Stimulated activated CD4-positive, alpha-beta T cell treated with anti-CD3 and anti-CD28 coated beads, Interleukin-12 subunit alpha, Interleukin-12 subunit beta, amount 100 ng/mL, for 24 hours (primary cell): ENCODE measurements around the gene TRMT44.
"Not testable (repeated sequence)": the region's sequence is repeated elsewhere in the genome, so short reads cannot be mapped to it uniquely, and the experiment has no call there.

Experiments
- DNase-seq, 2 experiments: peaks; one replicate each; pipeline ENCODE4 v3.0.0-alpha.2; 2020; ENCODE audit warnings: low read depth in 2 of 2

TRMT44 gene

DNA sequence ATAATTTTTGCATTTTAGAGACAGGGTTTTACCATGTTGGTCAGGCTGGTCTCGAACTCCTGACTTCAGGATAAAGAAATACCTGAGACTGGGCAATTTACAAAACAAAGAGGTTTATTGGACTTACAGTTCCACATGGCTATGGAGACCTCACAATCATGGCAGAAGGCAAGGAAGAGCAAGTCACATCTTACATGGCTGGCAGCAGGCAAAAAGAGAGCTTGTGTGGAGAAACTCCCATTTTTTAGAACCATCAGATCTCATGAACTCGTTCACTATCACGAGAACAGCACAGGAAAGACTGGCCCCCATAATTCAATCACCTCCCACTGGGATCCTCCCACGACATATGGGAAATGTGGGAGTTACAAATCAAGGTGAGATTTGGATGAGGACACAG lies 72.5 kb downstream of the TRMT44 start:
- not testable (repeated sequence) for DNase-seq

DNA sequence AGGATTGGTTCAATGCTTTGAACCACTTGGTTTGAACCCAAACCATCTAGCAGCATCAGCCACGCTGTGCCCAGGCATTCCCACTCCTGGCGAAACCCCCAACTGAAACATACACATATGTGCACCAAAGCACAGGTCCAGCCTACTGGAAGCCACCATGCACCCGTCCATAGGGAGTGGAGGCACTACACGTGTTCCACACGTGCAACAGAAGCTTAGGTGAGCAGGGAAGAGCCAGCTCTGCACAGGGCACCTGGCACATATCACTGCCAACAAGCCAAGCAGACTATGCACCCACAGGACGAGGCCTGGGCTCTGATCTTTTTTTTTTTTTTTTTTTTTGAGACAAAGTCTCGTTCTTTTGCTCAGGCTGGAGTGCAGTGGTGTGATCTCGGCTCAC lies 73.4 kb downstream of the TRMT44 start:
- DNase-seq, result no peak

DNA sequence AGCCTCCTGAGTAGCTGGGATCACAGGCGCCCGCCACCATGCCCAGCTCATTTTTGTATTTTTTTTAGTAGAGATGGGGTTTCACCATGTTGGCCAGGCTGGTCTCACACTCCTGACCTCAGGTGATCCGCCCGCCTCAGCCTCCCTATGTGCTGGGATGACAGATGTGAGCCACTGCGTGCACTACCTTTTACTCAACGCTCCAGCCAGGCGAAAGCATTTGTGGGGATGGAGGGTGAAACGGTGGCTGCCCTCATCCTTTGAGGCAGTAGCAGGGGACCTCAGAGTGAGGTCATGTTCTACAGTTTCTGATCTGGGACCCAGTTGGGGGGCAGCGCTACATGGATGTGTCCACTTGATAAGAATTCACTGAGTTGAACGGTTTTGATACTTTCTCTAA lies 73.8 kb downstream of the TRMT44 start:
- no peak for DNase-seq

DNA sequence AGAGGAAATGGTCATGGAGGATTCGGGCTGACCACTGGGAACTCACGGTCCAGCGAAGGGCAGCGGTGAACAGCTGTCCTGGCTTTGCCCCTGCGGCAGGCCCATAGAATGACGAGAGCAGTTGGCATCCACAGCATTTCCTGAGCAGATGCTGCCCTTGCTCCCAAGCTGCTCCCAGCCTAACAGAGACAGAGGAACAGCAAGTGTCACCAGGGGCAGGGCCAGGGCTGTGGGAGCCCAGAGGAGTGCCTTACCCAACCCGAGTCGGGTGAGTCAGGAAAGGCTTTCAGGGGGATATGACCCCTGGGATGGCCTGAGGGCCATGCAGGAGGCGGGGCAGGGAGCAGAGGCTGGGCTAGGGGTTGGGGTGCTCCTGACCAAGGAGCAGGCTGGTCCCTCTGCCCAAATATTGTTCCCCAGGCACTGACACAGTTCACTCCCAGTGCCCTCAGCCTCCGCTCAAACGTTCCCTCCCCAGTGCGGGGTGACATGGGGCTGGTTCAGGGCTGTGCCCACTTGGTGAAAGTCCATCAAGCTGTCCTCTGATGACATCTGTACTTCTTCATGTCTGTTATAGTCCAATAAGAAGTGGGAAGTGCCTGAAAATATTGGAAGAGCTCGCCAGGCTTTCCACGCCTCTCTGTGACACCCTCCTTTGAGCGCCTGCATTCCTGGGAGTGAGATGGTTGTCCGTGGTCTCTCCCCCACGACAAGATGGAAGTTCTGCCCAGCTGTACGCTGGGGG lies 74.9 kb downstream of the TRMT44 start:
- DNase-seq, result no peak

DNA sequence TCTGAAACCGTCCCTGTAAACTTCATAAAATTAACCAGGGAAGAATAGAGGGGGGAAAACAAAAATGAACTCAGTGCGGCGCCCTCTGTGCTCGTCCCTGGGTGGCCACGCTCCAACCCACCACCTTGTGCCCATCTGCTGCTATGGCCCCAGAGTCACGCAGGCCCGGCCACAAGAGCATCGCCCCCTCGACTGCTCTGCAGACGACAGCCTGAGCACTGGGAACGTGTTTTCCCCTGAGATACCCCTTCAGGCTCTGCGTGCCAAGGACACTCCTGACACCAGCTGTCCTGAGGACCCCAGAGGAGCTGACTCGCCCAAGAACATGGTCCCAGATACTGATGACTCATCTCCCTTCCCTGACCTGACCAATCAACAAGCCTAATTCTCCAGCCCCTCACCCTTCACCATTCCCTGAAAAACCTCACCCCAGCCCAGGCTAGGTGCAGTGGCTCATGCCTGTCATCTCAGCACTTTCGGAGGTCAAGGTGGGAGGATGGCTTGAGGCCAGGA lies 75.5 kb downstream of the TRMT44 start:
- no peak for DNase-seq

DNA sequence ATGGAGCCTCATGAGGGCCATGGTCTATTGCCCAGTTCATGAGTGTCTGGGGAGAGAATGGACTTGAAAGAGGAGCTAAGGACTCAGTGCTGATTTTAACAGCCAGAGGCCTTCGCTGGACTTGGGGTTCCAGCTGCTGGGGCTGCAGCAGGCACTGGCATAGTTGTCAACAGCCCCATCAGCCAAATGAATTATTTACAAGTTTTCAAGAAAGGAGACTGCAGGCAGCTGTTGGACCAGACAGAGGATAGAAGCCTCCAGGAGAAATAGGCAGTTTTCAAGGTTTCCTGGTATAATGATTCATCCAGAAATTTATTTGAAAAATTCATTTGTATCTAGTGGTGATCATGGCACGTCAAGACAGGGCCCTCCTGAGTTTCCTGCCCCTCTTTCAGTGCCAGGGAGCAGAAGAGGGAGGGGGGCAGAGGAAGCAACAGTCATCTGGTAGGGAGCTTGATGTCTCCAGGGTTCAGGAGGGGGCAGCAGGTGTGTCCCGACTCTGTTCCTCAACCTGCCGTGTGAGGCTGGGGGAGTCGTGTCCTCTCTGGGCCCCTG lies 76.5 kb downstream of the TRMT44 start:
- no peak for DNase-seq

DNA sequence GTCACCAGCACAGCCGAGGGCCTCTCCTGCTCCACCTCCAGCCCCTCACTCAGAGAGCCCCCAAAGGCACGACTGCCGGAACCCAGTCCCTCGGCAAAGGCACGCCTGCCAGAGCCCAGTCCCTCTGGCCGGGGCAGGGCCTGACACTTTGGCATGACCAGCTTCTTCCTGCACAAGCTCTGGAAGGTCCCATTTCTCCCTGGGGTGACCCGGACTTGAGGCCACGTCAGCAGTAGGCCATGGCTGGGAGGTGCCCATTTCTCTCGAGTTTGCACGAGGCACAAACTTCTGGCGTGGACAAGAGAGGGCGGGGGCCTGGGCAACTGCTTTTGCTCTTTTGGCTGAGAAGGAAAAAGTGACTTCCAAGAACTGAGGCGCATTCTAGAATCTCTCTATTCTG lies 77.4 kb downstream of the TRMT44 start:
- DNase-seq, result no peak

DNA sequence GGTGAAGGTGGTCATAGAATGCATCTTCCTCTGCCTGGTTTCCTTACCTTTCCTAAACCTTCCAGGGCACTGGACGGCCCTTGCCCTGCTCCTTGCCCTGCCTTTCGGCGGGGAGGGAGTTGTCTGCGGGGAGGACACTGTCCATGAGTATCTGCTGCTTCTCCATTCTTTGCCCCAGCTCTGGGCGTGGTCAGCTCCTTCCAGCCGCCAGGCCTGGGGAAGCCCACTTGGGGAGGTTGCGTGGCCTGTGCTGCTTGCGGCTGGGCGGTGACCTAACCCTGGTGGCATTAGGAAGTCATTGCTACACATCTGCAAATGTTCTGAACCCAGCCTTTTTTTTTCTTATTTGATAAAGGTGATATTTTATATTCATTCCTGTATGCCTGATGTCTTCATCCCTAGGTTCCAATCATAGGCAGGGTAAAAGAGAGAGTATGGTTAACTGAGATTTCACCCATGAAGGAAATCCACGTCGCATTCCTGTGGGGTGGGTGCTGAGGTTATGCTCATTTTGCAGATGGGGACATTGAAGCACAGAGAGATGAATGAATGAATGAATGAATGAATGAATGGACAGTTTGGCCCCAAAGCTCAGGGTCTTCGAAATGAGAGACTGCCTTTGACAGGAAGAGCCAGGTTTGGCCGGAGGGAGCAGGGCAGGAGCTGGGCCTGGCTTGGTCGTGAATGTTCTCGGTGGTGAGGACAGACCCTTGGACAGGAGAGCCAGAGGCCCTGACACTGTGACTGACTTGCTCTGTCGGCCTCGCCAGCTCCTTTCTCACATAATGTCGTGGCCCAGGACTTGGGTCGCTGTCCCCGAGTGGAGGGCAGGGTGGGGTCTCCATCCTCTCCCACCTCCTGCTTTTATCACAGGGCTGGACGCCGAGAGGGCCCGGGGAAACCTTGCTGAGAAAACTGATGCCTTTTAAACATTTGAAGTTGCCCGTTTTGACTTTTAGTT lies 81.9 kb downstream of the TRMT44 start:
- no peak for DNase-seq

DNA sequence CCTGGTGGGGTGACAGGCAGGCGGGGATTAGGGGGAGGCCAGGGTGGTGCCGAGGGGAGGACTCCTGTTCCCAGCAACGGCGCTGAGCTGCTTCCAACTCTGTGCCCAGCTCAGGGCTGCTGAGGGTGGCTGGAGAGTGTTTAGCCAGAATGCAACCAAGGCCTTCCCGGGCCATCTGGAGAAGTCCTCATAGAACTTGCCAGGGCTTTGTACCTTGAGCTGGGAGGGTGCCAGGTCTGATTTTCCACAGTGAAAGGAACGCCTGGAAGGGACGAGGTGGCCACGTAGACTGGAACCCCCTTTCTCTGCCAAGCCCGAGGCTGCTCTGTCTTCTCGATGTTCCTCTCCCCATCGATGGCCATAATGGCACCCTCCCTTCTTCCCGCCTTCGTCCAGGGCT lies 82.6 kb downstream of the TRMT44 start:
- no peak for DNase-seq

DNA sequence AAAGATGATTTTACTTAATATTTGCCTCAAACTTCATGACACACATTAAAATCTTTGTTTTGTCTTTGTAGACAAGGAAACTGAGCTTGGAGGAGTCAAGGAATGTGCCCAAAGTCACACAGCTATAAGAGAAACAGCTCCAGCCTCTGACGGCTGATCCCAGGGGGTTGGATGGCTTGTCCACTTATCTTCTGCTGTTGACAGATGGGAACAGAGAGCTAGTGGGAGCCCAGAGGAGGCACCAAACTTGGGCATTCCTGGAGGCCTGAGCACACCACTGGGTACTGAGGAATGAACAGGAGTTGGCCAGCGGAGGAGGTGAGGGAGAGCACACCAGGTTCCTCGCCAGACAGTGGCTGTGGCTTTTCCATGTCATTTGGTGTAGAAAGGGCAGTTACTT lies 83.2 kb downstream of the TRMT44 start:
- DNase-seq, result no peak

DNA sequence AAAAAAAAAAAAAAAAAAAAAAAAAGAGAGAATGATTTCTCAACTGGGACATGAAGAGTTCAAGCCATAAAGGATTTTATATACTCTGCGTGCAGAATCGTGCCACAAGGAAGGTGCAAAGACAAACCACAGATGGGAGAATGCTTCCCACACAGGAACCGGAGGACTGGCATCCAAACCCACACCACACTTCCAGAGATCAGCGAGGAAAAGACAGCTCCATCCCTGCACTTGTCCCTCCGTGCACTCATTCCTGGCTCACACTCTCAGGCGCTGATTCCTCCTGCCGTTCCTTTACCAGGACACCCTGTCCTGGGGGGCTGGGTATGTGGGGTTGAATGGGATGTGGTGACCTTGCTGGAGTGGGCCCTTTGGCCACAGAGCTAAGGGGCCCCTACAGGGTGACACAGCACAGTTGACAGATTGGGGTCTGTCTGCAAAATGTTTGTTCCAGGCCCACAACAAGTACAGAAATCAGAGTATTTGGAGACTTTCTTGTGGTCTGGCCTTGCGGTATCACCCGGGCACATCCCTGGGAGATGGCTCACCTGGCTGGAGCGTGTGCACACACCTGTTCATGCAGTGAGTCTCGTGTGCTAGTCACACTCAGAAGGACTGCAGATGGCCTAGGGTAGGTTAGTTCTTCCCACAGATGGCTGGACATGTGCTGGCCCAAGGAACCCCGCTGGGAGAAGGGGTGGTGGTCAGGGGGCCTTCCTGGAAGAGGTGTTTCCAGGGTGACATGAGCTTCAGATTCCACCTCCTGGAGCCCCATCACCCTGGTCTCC lies 84.2 kb downstream of the TRMT44 start:
- no peak for DNase-seq

DNA sequence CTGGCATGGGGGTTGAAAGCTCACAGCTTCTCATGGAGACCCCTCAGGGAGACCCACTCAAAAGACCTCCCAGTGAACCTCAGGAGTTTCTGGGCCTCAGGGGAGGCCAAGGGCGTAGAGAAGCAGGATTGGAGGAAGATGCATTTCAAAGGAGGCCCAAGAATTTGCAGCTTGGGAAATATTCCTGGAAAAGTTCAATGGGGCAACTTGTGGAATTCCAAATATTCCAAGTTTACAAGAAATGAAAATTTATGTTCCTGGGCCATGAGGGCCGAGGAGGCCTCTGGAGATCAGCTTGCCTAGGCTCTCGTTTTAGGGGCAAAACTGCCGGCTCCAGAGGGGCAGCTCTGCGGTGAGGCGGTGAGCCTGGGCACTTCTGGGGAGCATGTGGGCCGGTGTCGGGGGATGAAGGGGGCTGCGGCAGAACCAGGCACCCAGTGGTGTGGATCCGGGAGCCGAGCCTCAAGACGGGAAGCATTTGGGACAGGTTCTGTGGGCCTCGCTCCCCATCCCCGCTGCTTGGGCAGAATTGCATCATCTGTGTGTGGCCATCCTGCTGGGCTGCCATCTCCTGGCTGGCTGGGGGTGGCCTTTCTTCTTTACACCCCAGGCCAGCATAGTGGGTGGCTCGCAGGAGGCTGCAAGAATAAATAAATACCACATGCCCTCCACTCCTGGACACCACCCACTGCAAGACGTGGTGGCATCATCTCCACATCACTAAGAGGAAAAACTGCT lies 85.0 kb downstream of the TRMT44 start:
- DNase-seq, result no peak
